NCI-H1694 treated with DMSO at 0.1 percent for 48 hours (cell line): ENCODE data around the gene CDK18.
A peak's percentile ranks its signal among the peaks of the same experiment; 100 is the strongest.

ENCODE experiments used
- DNase-seq: peaks from one replicate; lab custom pipeline; 2025; lab: John Stamatoyannopoulos, UW

CDK18 gene

GRCh38 chr1:205505076-205505729 is 734 bp downstream of the CDK18 start:
- DNase-seq, result no peak

DNA sequence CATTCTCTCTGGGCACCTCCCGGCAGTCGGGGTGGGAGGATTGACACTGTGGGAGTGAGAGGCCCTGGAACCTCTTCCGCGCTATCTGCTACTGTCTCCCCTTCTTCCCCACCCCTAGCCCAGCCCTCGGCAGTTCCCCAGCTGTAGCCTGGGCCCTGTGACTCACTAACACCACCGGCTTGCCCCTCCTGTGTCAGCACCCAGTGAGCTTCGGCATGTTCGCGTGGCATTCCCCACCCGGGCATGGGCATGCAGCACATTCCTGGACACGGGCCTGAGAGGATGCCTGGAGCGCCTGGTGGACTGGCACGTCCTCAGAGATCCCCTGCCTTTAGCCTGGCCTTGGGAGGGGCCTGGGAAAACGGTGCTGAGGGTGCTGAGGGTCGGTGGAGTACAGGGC is 1.3 kb downstream of the CDK18 start:
- DNase-seq, result no peak

GRCh38 chr1:205506409-205507200 is 2.1 kb downstream of the CDK18 start:
- no peak for DNase-seq

DNA sequence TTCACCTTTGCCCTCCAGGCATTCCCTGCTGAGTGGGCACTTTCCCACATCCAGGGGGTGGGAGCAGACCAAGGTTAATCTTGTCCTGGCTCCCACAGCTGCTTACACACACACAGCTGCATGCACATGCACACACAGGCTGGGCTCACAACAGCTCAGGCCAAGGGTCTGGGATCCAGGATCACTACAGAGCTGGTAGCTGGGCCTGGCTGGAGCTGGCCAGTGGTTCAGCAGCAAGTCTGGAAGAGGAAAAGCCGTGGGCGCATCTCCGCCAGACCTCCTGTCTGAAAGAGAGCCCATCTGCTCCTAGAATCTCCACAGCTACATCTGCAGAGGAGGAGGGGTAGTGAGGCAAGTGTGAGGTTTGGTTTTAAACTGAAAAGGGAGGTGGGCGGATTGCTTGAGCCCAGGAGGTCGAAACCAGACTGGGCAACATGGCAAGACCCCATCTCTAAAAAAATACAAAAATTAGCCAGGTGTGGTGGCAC is 3.8 kb downstream of the CDK18 start:
- DNase-seq, result peak; percentile 18

- peak; percentile 29 for DNase-seq
Measured at GRCh38 chr1:205510308-205510950, 6.0 kb downstream of the CDK18 start.

- no peak for DNase-seq
Measured at GRCh38 chr1:205510951-205511330, 6.5 kb downstream of the CDK18 start.

GRCh38 chr1:205512059-205513045 is 7.9 kb downstream of the CDK18 start:
- DNase-seq, result no peak

- no peak for DNase-seq
Measured at GRCh38 chr1:205513774-205514173, 9.3 kb downstream of the CDK18 start.

GRCh38 chr1:205514211-205515142 is 10.0 kb downstream of the CDK18 start:
- no peak for DNase-seq

- no peak for DNase-seq
Measured at GRCh38 chr1:205515781-205516253, 11.3 kb downstream of the CDK18 start.

- DNase-seq, result no peak
Measured at GRCh38 chr1:205516362-205516761, 11.9 kb downstream of the CDK18 start.

- no peak for DNase-seq
Measured at GRCh38 chr1:205517288-205517687, 12.8 kb downstream of the CDK18 start.

GRCh38 chr1:205517763-205518162 is 13.3 kb downstream of the CDK18 start:
- no peak for DNase-seq

DNA sequence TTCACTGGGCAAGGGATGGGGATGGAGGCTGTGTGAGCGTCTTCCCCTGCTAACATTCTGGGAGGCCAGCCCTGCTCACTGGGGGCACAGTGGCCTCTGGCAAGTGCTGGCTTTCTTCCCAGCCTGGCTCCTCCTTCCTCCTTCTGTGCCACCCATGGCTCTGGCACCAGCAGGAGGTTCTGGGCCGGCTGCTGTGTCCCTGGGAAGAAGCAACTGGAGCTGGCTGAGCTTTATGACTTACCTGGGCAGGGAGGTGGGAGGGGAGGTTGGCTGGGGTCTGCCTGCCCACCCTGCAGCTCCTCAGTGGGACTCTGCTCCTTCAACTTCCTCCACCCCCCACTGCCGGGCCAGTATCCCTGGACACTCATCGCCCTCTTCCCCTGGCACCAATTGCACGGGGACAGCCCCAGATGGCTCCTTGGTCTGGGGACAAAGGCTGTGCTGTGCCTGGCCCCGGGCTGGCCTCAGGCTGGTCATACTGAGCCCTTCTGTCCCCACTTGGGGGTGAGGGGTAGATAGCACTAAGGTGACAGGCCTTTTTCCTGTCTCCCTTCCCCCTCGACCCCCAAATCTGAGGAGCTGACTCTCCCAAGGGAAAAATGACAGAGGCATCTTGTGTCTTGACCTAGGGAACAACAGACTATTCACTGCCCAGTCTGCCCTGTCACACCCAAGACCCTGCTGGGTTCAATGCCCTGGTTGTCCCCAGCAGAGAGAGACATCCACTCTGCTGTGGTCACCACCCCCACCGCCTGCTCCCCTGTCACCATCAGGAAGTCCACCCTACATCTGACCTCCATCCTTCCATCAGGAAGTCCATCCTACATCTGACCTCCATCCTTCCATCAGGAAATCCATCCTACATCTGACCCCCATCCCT is 14.4 kb downstream of the CDK18 start:
- DNase-seq, result peak; percentile 45

DNA sequence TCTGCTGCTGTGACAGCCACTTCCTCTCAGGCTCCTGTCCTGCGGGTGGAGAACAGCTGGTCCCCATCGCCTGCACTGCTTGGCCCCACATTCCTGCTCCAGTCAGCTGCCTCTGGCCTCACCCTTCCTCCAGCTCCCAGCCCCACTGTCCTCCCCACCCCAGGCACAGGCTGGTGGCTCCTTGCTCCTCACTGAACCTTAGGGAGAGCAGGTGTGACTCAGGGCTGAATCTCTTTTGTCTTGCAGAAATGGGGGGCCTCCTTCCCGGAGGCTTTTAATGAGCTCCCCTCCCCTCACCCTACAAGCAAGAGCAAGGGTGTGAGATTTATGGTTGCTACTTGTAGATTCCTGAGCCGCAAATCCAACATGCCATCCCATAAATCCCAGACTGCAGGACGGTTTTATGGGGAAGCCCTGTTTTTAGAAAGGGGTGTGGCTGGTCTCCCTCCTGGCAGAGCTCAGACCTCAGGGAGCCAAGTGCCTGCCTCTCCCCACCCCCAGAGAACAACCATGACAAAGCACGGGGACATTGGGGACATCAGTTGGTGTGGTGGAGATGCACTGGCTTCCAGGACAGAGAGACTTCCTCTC is 15.2 kb downstream of the CDK18 start:
- DNase-seq, result no peak

- DNase-seq, result no peak
Measured at GRCh38 chr1:205520709-205521108, 16.2 kb downstream of the CDK18 start.

DNA sequence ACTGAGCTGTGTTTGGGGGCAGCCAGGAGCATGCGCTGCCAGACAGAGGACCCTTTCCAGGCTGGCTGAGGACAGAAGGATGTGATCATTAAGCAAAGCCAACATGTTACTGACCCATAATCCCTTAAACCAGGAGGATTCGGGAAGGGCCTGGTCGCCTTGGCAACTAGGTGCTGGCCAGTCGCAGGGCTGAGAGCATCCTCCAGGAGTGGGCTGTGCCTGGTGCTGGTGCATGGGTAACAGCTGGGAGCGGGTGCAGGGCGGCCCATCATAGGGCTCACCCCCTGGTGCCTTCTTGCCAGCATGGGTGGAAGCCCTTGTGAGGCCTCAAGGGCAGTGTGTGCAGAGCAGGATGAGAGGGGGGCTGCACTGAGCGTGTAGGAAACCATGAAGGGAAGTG is 17.2 kb downstream of the CDK18 start:
- DNase-seq, result no peak

GRCh38 chr1:205522692-205523091 is 18.2 kb downstream of the CDK18 start:
- DNase-seq, result no peak

GRCh38 chr1:205523261-205523890 is 18.9 kb downstream of the CDK18 start:
- no peak for DNase-seq
